Measurements from ENCODE around the gene GGCT. TPM values are rescaled to one million over a fixed set of nuclear protein-coding genes. Genes with fewer than 3 reads are reported as not detected.

The GGCT gene
- total RNA-seq, 1 donor from 2014 or later, result 160 TPM

GRCh38 chr7:30501264-30501663 lies 3.4 kb downstream of the GGCT start:
- Mint-ChIP-seq H3K27me3 (ENCODE audit: insufficient read depth, low read depth) (peaks cover 4% of the 10 kb centered on the region), H3K27ac (no peak overlapping the region), H3K4me1 (peaks cover 16% of the 10 kb centered on the region), H3K36me3 (peaks cover 49% of the 10 kb centered on the region), H3K4me3 (no peak overlapping the region), H3K9me3 (peaks cover 37% of the 10 kb centered on the region)
- Histone ChIP-seq H3K4me2 (no peak overlapping the region), H3K4me3 (no peak overlapping the region), H3F3A (ENCODE audit: low read depth) (no peaks in the 10 kb centered on the region), H3K9ac (no peak overlapping the region), H4K20me1 (ENCODE audit: low read depth) (peaks cover 6% of the 10 kb centered on the region), H3K27me3 (no peaks in the 10 kb centered on the region), H3K9me3 (ENCODE audit: low read depth) (no peaks in the 10 kb centered on the region), H2AFZ (replicated peaks) (no peak overlapping the region), H3K36me3 (peaks cover 29% of the 10 kb centered on the region), H3K4me1 (peaks cover 14% of the 10 kb centered on the region), H3K27ac (no peak overlapping the region), H3K79me2 (ENCODE audit: low read depth) (peaks cover 57% of the 10 kb centered on the region)
- no peak for DNase-seq (ENCODE audit: low spot score)
- TF ChIP-seq EZH2 (IDR thresholded peaks at IDR 0.05) (no peak), EZH2phosphoT487 (IDR thresholded peaks at IDR 0.05) (no peak)
- TF ChIP-seq, protein P1, sequence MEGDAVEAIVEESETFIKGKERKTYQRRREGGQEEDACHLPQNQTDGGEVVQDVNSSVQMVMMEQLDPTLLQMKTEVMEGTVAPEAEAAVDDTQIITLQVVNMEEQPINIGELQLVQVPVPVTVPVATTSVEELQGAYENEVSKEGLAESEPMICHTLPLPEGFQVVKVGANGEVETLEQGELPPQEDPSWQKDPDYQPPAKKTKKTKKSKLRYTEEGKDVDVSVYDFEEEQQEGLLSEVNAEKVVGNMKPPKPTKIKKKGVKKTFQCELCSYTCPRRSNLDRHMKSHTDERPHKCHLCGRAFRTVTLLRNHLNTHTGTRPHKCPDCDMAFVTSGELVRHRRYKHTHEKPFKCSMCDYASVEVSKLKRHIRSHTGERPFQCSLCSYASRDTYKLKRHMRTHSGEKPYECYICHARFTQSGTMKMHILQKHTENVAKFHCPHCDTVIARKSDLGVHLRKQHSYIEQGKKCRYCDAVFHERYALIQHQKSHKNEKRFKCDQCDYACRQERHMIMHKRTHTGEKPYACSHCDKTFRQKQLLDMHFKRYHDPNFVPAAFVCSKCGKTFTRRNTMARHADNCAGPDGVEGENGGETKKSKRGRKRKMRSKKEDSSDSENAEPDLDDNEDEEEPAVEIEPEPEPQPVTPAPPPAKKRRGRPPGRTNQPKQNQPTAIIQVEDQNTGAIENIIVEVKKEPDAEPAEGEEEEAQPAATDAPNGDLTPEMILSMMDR (IDR thresholded peaks at IDR 0.05), result no peak

DNA sequence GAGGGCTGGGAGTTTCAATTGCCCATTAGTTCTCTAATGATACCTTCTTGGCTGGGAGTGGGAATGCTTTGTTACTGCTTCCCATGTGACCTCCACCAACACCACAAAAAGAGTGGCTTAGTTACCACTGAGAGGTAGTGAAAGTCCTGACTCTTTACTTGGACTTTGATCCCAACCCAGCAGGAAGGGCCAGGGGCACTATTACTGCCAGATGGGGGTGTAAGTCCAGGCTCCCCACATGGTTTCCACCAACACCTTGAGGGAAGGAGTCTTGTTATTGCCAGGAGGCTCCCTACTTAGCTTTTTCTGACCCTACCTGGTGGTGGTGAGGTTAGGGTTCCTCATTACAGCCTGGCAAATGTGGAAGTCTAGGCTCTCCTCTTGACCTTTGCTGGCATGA lies 11.4 kb downstream of the GGCT start:
- Histone ChIP-seq H3K9me3 (ENCODE audit: low read depth) (peaks cover 11% of the 10 kb centered on the region), H3K27me3 (no peaks in the 10 kb centered on the region), H4K20me1 (ENCODE audit: low read depth) (no peaks in the 10 kb centered on the region), H2AFZ (replicated peaks) (no peak overlapping the region), H3F3A (ENCODE audit: low read depth) (no peaks in the 10 kb centered on the region), H3K79me2 (ENCODE audit: low read depth) (no peaks in the 10 kb centered on the region), H3K4me3 (no peak overlapping the region), H3K4me1 (no peaks in the 10 kb centered on the region), H3K4me2 (no peak overlapping the region), H3K27ac (no peak overlapping the region), H3K36me3 (peaks cover 18% of the 10 kb centered on the region), H3K9ac (no peak overlapping the region)
- no peak for TF ChIP-seq EZH2phosphoT487 (IDR thresholded peaks at IDR 0.05)
- TF ChIP-seq EZH2 (IDR thresholded peaks at IDR 0.05), result no peak
- TF ChIP-seq, protein P1 (IDR thresholded peaks at IDR 0.05), result no peak
- Mint-ChIP-seq H3K4me1 (no peaks in the 10 kb centered on the region), H3K27ac (no peak overlapping the region), H3K36me3 (peaks cover 35% of the 10 kb centered on the region), H3K4me3 (no peak overlapping the region), H3K27me3 (ENCODE audit: insufficient read depth, low read depth) (peaks cover 3% of the 10 kb centered on the region), H3K9me3 (peaks cover 39% of the 10 kb centered on the region)
- no peak for DNase-seq (ENCODE audit: low spot score)

GRCh38 chr7:30491417-30491816 lies 13.2 kb downstream of the GGCT start:
- no peak overlapping the region for H3K27ac ChIP-seq
- Mint-ChIP-seq H3K27me3 (ENCODE audit: insufficient read depth, low read depth) (peaks cover 3% of the 10 kb centered on the region), H3K4me1 (no peaks in the 10 kb centered on the region), H3K4me3 (no peak overlapping the region), H3K36me3 (peaks cover 26% of the 10 kb centered on the region), H3K9me3 (peaks cover 37% of the 10 kb centered on the region), H3K27ac (no peak overlapping the region)
- H3K9ac ChIP-seq, result no peak overlapping the region
- no peak overlapping the region for H2AFZ ChIP-seq (replicated peaks)
- DNase-seq (ENCODE audit: low spot score), result no peak
- TF ChIP-seq, protein P1 (IDR thresholded peaks at IDR 0.05), result no peak
- TF ChIP-seq EZH2phosphoT487 (IDR thresholded peaks at IDR 0.05) (no peak), EZH2 (IDR thresholded peaks at IDR 0.05) (no peak)
- H3K4me3 ChIP-seq, result no peak overlapping the region
- H3K79me2 ChIP-seq (ENCODE audit: low read depth), result no peaks in the 10 kb centered on the region
- H3K36me3 ChIP-seq, result peaks cover 5% of the 10 kb centered on the region
- H4K20me1 ChIP-seq (ENCODE audit: low read depth), result no peaks in the 10 kb centered on the region
- no peaks in the 10 kb centered on the region for H3K4me1 ChIP-seq
- H3K27me3 ChIP-seq, result no peaks in the 10 kb centered on the region
- no peaks in the 10 kb centered on the region for H3F3A ChIP-seq (ENCODE audit: low read depth)
- H3K9me3 ChIP-seq (ENCODE audit: low read depth), result peaks cover 11% of the 10 kb centered on the region
- no peak overlapping the region for H3K4me2 ChIP-seq

Data from neural progenitor cell (in vitro differentiated cells).